BJ (cell line): ENCODE results near the gene ECHDC3. TPM values are rescaled to one million over a fixed set of nuclear protein-coding genes. Genes with fewer than 3 reads are reported as not detected.
"Not testable (repeated sequence)": the region's sequence is repeated elsewhere in the genome, so short reads cannot be mapped to it uniquely, and the experiment has no call there.

Experiments used
- CTCF ChIA-PET: fragments of 350-600 bp; formaldehyde crosslinking; extraction: SDS; loops from one replicate; lab custom pipeline; 2021; ENCODE audit warnings: antibody characterized with exemption, inconsistent platforms; lab: Yijun Ruan, JAX
- POLR2A ChIA-PET: fragments of 300-600 bp; sonication (Branson Sonifier 250); formaldehyde crosslinking; extraction: SDS; loops from one replicate; lab custom pipeline; 2021; ENCODE audit warnings: antibody characterized with exemption; lab: Charles Lee
- DNase-seq: peaks from one replicate; pipeline ENCODE4 v3.0.0-alpha.2; 2011; ENCODE audit warnings: low read depth
- H3K27me3 ChIP-seq: 2 replicates; pipeline ENCODE4 v1.6.0; 2011; ENCODE audit warnings: low read length; ENCODE audit not compliant: control insufficient read depth, insufficient read depth
- H3K36me3 ChIP-seq: 2 replicates; pipeline ENCODE4 v1.5.1; 2011; ENCODE audit warnings: low read length; ENCODE audit not compliant: control insufficient read depth, insufficient read depth
- H3K4me3 ChIP-seq: 2 replicates; pipeline ENCODE4 v1.5.1; 2011; ENCODE audit warnings: low read depth, mild to moderate bottlenecking, control low read depth, low read length
- polyA plus RNA-seq: library from polyadenylated mRNA; depleted of rRNA; stranded (reverse); fragments of >200 nt; gene quantifications from 2 replicates; pipeline ENCODE4 v1.2.3, GENCODE V29; 2011
- TF ChIP-seq, protein P1 (sequence below): IDR thresholded peaks from 2 replicates; pipeline ENCODE4 v1.5.1; 2011; ENCODE audit warnings: low read depth, mild to moderate bottlenecking, control low read depth, inconsistent platforms, low read length, moderate library complexity; ENCODE audit not compliant: insufficient read depth

ECHDC3 gene
- polyA plus RNA-seq, 1 experiment = 13.4 TPM

DNA sequence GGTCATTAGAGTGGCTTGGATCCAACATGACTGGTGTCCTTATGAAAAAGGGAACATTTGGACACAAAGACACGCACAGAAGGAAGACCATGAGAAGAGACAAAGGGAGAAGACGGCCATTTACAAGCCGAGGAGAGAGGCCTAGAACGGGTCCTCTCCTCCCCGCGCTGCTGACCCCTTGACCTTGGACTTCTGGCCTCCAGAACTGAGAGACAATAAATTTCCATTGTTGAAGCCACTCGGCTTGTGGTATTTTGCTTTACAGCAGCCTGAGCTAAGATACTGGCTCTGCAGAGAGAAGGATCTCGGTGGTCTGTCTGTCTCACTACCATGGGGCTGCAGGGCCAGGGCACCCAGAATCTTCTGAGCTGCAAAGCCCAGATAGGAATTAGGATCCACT lies 38.1 kb upstream of the ECHDC3 start:
- ChIA-PET POLR2A (no interaction called here), CTCF (no interaction called here)

DNA sequence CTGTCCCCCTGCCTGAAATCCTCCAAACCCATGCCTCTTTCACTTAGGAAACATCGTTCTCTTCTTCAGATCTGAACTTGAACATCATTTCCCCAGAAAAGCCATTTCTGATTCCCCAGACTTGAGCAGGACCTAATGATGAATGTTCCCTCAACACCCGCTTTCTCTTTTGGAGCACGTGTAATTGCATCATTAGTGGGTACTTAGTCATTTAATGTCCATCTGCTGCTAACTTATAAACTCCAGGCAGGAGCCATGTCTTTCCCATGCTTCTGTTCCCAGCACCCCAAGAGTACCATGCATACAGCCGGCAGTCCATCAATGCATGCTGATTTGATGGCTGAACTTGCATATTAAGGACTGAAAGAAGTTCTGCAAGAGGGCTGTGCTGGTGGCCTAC lies 36.5 kb upstream of the ECHDC3 start:
- Histone ChIP-seq H3K36me3 (no peaks in the 10 kb centered on the region), H3K27me3 (peaks cover 2% of the 10 kb centered on the region), H3K4me3 (no peak overlapping the region)
- TF ChIP-seq, protein P1, sequence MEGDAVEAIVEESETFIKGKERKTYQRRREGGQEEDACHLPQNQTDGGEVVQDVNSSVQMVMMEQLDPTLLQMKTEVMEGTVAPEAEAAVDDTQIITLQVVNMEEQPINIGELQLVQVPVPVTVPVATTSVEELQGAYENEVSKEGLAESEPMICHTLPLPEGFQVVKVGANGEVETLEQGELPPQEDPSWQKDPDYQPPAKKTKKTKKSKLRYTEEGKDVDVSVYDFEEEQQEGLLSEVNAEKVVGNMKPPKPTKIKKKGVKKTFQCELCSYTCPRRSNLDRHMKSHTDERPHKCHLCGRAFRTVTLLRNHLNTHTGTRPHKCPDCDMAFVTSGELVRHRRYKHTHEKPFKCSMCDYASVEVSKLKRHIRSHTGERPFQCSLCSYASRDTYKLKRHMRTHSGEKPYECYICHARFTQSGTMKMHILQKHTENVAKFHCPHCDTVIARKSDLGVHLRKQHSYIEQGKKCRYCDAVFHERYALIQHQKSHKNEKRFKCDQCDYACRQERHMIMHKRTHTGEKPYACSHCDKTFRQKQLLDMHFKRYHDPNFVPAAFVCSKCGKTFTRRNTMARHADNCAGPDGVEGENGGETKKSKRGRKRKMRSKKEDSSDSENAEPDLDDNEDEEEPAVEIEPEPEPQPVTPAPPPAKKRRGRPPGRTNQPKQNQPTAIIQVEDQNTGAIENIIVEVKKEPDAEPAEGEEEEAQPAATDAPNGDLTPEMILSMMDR = no peak
- ChIA-PET POLR2A (no interaction called here), CTCF (no interaction called here)
- DNase-seq = no peak

More for the DNA sequence above, 38.1 kb upstream of the ECHDC3 start:
- no peaks in the 10 kb centered on the region for H3K36me3 ChIP-seq
- TF ChIP-seq, protein P1 = no peak
- DNase-seq = no peak
- no peaks in the 10 kb centered on the region; the same call in 1 of the 2 replicates for H3K27me3 ChIP-seq
- H3K4me3 ChIP-seq = no peak overlapping the region

DNA sequence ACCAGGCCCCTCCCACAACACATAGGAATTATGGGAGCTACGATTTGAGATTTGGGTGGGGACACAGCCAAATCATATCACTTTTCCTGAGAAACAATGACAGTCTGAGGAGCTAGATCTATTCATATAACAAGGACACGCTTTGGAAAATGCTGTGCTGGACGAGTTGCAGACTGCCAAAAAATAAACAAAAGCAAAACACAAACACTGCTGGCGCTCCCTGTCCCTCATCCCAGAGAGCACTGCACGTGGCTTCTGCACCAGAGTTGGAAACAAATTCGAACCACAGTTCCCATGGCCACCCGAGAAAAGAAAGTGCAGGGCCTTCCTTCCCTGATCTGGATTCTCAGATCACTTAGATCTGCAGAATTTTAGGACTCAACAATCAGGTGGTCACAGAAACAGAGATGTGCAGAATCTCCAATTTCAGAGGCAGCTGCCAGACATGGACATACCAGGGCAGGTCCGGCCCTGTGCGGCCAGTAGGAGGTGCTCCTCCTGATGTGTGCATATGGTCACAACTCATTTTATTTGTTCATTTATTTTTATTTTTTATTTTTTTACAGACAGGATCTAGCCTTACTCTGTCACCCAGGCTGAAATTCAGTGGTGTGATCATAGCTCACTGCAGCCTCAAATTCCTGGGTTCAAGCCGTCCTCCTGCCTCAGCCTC lies 35.2 kb upstream of the ECHDC3 start:
- ChIA-PET POLR2A (no interaction called here), CTCF (interaction anchor here (1.1 kb wide), 1 partner anchor 15 kb away, joined by 4 read pairs; no protein-coding TSS in a partner anchor)
- peaks cover 2% of the 10 kb centered on the region for H3K27me3 ChIP-seq
- H3K4me3 ChIP-seq = no peak overlapping the region
- H3K36me3 ChIP-seq = no peaks in the 10 kb centered on the region
- TF ChIP-seq, protein P1 = no peak
- no peak for DNase-seq

DNA sequence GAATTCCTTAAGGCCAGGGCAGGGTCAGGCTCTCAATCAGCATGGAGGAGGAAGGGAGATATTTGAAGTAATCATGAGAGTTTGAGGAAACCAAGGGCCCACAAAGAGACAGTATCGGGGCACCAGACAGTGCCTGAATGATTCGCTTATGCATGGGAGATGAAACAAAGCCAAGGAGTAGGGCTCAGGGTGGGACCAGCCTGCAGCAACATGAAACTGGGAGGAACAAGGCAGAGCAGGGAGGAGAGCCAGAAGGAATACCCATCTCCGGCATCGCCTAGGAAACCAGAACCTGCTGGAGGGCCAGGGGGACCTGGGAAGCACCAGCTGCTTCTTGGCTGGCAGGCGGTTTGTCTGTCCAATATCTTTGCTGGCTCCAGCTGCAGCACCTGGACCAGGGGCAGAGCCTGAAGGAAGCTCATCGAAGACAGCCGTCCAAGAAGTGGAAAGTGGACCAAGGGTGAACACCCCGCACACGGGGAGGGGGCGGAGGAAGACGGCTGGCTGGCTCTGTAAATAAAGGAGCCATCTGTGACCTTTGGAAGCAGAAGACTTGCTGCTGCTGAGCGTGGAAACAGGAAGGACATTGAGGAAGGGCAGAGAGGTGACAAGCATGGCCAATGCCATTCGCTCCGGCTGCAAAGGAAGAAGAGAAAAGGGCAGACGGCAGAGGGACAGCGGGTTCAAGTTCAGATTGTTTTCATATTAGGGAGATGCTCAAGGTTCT lies 34.4 kb upstream of the ECHDC3 start:
- ChIA-PET POLR2A (no interaction called here), CTCF (interaction anchor here (1.1 kb wide), 1 partner anchor 14 kb away, joined by 4 read pairs; no protein-coding TSS in a partner anchor)
- peaks cover 2% of the 10 kb centered on the region; the same call in 1 of the 2 replicates for H3K27me3 ChIP-seq
- DNase-seq = no peak
- no peak overlapping the region for H3K4me3 ChIP-seq
- TF ChIP-seq, protein P1 = no peak
- no peaks in the 10 kb centered on the region for H3K36me3 ChIP-seq

DNA sequence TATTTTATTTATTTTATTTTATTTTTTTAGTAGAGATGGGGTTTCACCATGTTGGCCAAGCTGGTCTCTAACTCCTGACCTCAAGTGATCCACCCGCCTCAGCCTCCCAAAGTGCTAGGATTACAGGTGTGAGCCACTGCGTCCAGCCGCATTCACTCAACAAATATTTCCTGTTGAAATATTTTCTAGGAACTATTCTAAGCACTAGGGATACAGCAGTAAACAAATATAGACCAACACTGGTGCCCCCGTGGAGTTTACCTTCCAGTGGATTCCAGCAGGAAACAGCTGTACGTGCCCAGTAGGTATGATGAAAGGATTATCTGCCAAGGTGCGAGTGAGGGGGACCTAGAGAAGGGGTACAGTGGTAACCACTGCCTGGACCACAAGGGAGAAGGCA lies 33.4 kb upstream of the ECHDC3 start:
- H3K27me3 ChIP-seq, DNase-seq, H3K36me3 ChIP-seq, H3K4me3 ChIP-seq, POLR2A ChIA-PET: not testable (repeated sequence)
- CTCF ChIA-PET = interaction anchor here (0.5 to 1.6 kb wide), 4 partner anchors 10 to 204 kb away, joined by 3 to 6 read pairs (median 4); no protein-coding TSS in a partner anchor
